Neural progenitor cell (in vitro differentiated cells): ENCODE data around the gene HSPA4L.

Experiments used
- EZH2 ChIP-seq: fragments of 200-600 bp; sonication (generic); IDR thresholded peaks from 2 replicates; pipeline ENCODE4 v1.6.1; 2017; ENCODE audit warnings: antibody characterized with exemption, mild to moderate bottlenecking, moderate library complexity
- TF ChIP-seq, protein P1 (sequence below): fragments of 200-600 bp; sonication (generic); IDR thresholded peaks from 2 replicates; pipeline ENCODE4 v1.5.1; 2017; ENCODE audit warnings: antibody characterized with exemption, mild to moderate bottlenecking

DNA sequence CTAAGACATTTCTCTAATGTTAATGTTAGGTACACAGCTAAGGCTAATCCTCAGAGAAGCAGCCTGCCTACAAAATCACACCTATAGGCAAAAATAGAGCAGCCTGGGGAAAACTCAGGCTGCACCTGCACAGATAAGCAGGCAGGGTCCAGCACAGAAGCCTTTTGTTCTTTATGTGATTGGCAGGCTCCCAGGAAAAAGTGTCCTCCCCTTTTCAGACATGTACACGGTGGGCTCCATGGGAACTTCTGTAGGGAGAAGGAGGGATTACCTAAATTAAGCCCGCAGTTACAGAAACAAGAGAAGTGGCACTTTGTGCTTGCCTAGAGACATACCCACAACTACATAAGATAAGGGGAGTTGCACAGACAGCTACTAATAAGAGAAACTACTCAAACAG is 4.0 kb upstream of the HSPA4L start:
- TF ChIP-seq, protein P1, sequence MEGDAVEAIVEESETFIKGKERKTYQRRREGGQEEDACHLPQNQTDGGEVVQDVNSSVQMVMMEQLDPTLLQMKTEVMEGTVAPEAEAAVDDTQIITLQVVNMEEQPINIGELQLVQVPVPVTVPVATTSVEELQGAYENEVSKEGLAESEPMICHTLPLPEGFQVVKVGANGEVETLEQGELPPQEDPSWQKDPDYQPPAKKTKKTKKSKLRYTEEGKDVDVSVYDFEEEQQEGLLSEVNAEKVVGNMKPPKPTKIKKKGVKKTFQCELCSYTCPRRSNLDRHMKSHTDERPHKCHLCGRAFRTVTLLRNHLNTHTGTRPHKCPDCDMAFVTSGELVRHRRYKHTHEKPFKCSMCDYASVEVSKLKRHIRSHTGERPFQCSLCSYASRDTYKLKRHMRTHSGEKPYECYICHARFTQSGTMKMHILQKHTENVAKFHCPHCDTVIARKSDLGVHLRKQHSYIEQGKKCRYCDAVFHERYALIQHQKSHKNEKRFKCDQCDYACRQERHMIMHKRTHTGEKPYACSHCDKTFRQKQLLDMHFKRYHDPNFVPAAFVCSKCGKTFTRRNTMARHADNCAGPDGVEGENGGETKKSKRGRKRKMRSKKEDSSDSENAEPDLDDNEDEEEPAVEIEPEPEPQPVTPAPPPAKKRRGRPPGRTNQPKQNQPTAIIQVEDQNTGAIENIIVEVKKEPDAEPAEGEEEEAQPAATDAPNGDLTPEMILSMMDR, result no peak
- TF ChIP-seq EZH2, result no peak
